ENCODE measurements around the gene RAB3GAP2. TPM values are rescaled to one million over a fixed set of nuclear protein-coding genes. Genes with fewer than 3 reads are reported as not detected.

Gene RAB3GAP2
- total and polyA plus RNA-seq, 2 donors (not counting 1 experiment from before 2014, with no cell fraction given): 16.9 to 70.5 TPM

- Mint-ChIP-seq H3K4me1 (no peaks in the 10 kb centered on the region), H3K27me3 (no peaks in the 10 kb centered on the region), H3K27ac (no peak overlapping the region), H3K4me3 (no peak overlapping the region), H3K9me3 (ENCODE audit: insufficient read depth) (no peaks in the 10 kb centered on the region)
- no peak for DNase-seq
- H3K4me1 ChIP-seq (ENCODE audit: control insufficient read depth in 2 of 2, insufficient read depth in 2 of 2, low read length in 2 of 2): no peaks in the 10 kb centered on the region
- intact Hi-C loops (cut with micrococcal nuclease): no loop called here
- H3K36me3 ChIP-seq (replicated peaks in 1 of 2; ENCODE audit: control extremely low read depth in 1 of 2, control insufficient read depth in 1 of 2, extremely low read depth in 1 of 2, insufficient read depth in 2 of 2, low read length in 1 of 2): no peaks in the 10 kb centered on the region
- no peaks in the 10 kb centered on the region for H3K9me3 ChIP-seq (ENCODE audit: control extremely low read depth in 1 of 3, control insufficient read depth in 2 of 3, insufficient read depth in 1 of 3, low read length in 2 of 3)
- no peak overlapping the region for H2AFZ ChIP-seq (ENCODE audit: insufficient read depth, low read depth, low read length, poor library complexity, severe bottlenecking)
- no peaks in the 10 kb centered on the region for H3K27me3 ChIP-seq (replicated peaks in 1 of 4; ENCODE audit: control extremely low read depth in 1 of 4, control insufficient read depth in 3 of 4, insufficient read depth in 4 of 4, low read length in 3 of 4)
- no peak overlapping the region for H3K4me3 ChIP-seq (ENCODE audit: control extremely low read depth in 1 of 5, extremely low read depth in 1 of 5, insufficient read depth in 1 of 5, low read depth in 2 of 5, low read length in 4 of 5)
- ATAC-seq (ENCODE audit: low read depth): no peak
- H3K79me2 ChIP-seq (ENCODE audit: control insufficient read depth, insufficient read depth, low read length): no peaks in the 10 kb centered on the region
- ChIA-PET CTCF (no interaction called here), POLR2A (no interaction called here)
- WGBS (ENCODE audit: insufficient coverage): 63% methylated on average over 4 of the region's 4 CpGs
- no peaks in the 10 kb centered on the region for H4K20me1 ChIP-seq (ENCODE audit: control insufficient read depth, insufficient read depth, low read length, poor library complexity, severe bottlenecking)
- no peak overlapping the region for H3K4me2 ChIP-seq (replicated peaks; ENCODE audit: low read depth, low read length, poor library complexity, severe bottlenecking)
- no peak overlapping the region for H3K27ac ChIP-seq (ENCODE audit: low read length in 2 of 2)
- no peak overlapping the region for H3K9ac ChIP-seq (ENCODE audit: low read length)
- TF ChIP-seq CTCF (IDR thresholded peaks at IDR 0.05): no peak
- no peak for TF ChIP-seq EZH2 (IDR thresholded peaks at IDR 0.05; ENCODE audit: borderline replicate concordance, insufficient read depth, low read depth, low read length, poor library complexity, severe bottlenecking)
These were observed 44.9 kb upstream of the RAB3GAP2 start for GRCh38 chr1:220317161-220317560.

GRCh38 chr1:220316305-220316704 is 44.1 kb upstream of the RAB3GAP2 start:
- no peak overlapping the region for H3K4me3 Mint-ChIP-seq

More at GRCh38 chr1:220316305-220316704, 44.1 kb upstream of the RAB3GAP2 start:
- WGBS (ENCODE audit: insufficient coverage): 100% methylated on average over 1 of the region's 3 CpGs
- Mint-ChIP-seq H3K27me3 (no peaks in the 10 kb centered on the region), H3K27ac (no peak overlapping the region), H3K9me3 (ENCODE audit: insufficient read depth) (no peaks in the 10 kb centered on the region), H3K4me1 (no peaks in the 10 kb centered on the region)
- CTCF ChIA-PET: no interaction called here
- TF ChIP-seq CTCF (IDR thresholded peaks at IDR 0.05) (no peak), EZH2 (IDR thresholded peaks at IDR 0.05; ENCODE audit: borderline replicate concordance, insufficient read depth, low read depth, low read length, poor library complexity, severe bottlenecking) (no peak)
- Histone ChIP-seq H3K4me3 (ENCODE audit: control extremely low read depth in 1 of 5, extremely low read depth in 1 of 5, insufficient read depth in 1 of 5, low read depth in 2 of 5, low read length in 4 of 5) (no peak overlapping the region), H3K9me3 (ENCODE audit: control extremely low read depth in 1 of 3, control insufficient read depth in 2 of 3, insufficient read depth in 1 of 3, low read length in 2 of 3) (no peaks in the 10 kb centered on the region), H3K4me2 (replicated peaks; ENCODE audit: low read depth, low read length, poor library complexity, severe bottlenecking) (no peak overlapping the region), H3K36me3 (replicated peaks in 1 of 2; ENCODE audit: control extremely low read depth in 1 of 2, control insufficient read depth in 1 of 2, extremely low read depth in 1 of 2, insufficient read depth in 2 of 2, low read length in 1 of 2) (no peaks in the 10 kb centered on the region), H3K9ac (ENCODE audit: low read length) (no peak overlapping the region), H4K20me1 (ENCODE audit: control insufficient read depth, insufficient read depth, low read length, poor library complexity, severe bottlenecking) (no peaks in the 10 kb centered on the region), H3K27me3 (replicated peaks in 1 of 4; ENCODE audit: control extremely low read depth in 1 of 4, control insufficient read depth in 3 of 4, insufficient read depth in 4 of 4, low read length in 3 of 4) (no peaks in the 10 kb centered on the region), H3K79me2 (ENCODE audit: control insufficient read depth, insufficient read depth, low read length) (no peaks in the 10 kb centered on the region), H3K27ac (ENCODE audit: low read length in 2 of 2) (no peak overlapping the region), H3K4me1 (ENCODE audit: control insufficient read depth in 2 of 2, insufficient read depth in 2 of 2, low read length in 2 of 2) (no peaks in the 10 kb centered on the region), H2AFZ (ENCODE audit: insufficient read depth, low read depth, low read length, poor library complexity, severe bottlenecking) (no peak overlapping the region)
- intact Hi-C loops (cut with micrococcal nuclease): no loop called here
- POLR2A ChIA-PET: no interaction called here
- ATAC-seq (ENCODE audit: low read depth) (no peak), DNase-seq (no peak)

Data from B cell (primary cell).